AG09309 (cell line): ENCODE results near the gene DNAH9.

Experiments
- DNase-seq: peaks from one replicate; pipeline ENCODE4 v3.0.0-alpha.2; 2010; ENCODE audit warnings: low read depth
- H3K4me3 ChIP-seq: 2 replicates; pipeline ENCODE4 v1.5.1; 2011; ENCODE audit warnings: mild to moderate bottlenecking, low read depth, low read length, moderate library complexity; ENCODE audit not compliant: control insufficient read depth
- CTCF ChIP-seq: IDR thresholded peaks from 2 replicates; pipeline ENCODE4 v1.5.1; 2011; ENCODE audit warnings: mild to moderate bottlenecking, low read depth, low read length, inconsistent platforms; ENCODE audit not compliant: insufficient read depth, control insufficient read depth; ENCODE audit errors: missing control alignments

DNAH9 gene

DNA sequence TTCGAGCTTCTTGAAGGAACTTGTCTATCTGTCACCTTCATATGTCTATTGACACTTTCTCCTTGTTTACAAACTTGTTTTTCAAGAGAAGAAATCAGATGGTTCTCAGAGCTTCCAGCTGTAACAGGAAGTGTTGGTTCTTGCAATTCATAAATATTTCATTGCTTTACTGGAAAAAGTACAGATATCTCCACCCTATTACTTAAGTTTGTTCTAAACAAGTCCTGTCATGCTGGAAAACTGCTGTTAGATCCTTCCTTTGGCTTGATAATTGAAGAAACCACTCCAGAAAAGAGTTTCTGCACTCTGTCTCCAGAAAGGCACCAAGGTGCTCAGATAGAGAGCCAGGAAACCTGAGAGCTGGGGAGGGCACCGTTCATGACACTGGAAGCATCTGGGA lies 181.6 kb downstream of the DNAH9 start:
- no peak for TF ChIP-seq CTCF
- H3K4me3 ChIP-seq, result no peak overlapping the region
- DNase-seq, result no peak

DNA sequence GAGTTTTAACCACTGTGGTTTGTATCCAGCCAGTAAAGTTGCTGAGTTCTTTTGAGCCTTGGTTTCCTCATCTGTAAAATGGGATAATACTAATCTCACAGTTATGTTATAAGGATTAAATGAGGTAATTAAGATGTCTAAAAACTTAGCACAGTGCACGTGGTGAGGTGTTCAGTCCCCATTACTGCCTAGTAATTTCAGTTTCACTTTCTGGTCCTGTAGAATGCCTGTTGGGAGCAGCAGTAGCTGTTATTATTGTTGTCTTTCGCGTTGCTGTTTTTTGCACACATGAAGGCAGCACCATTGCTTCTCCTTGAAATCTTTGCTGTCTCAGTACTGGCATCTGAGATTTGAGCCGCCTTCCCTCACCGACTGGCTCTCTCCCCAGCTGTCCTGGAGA lies 182.4 kb downstream of the DNAH9 start:
- no peak overlapping the region for H3K4me3 ChIP-seq
- no peak for TF ChIP-seq CTCF
- DNase-seq, result no peak

- H3K4me3 ChIP-seq, result no peak overlapping the region
- TF ChIP-seq CTCF, result no peak
- no peak for DNase-seq
These were observed 188.6 kb downstream of the DNAH9 start for GRCh38 chr17:11786711-11787438.

- DNase-seq, result no peak
- no peak for TF ChIP-seq CTCF
- no peak overlapping the region for H3K4me3 ChIP-seq
These were observed 197.6 kb downstream of the DNAH9 start for GRCh38 chr17:11795906-11796305.

DNA sequence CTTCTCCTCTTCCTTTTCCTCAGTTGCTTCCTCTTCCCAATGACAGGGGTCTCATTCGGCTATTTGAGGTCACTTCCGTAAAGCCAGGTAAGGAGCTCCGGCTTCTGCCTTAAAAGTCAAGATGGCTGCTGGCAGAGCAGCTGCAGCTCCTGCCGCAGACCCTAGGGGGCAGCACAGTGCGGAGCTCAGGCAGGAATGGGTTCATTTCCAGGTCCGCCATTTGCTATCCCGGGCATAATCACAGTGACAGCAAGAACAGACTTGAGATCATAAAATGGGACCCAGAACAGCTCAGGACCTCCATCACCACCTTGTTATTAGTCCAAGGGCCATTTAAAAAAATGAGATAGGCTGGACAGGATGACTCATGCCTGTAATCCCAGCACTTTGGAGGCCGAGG lies 199.5 kb downstream of the DNAH9 start:
- no peak overlapping the region for H3K4me3 ChIP-seq
- no peak for TF ChIP-seq CTCF
- DNase-seq, result no peak

- TF ChIP-seq CTCF, result no peak
- no peak for DNase-seq
- H3K4me3 ChIP-seq, result no peak overlapping the region
These were observed 205.1 kb downstream of the DNAH9 start for GRCh38 chr17:11803231-11803969.
